ENCODE data around the gene PRR5L.

PRR5L gene

GRCh38 chr11:36436064-36436463 is 140.0 kb downstream of the PRR5L start:
- Histone ChIP-seq H3K4me3 (replicated peaks; ENCODE audit: insufficient read depth, low read length) (no peak overlapping the region), H3K27ac (replicated peaks) (no peak overlapping the region), H3K27me3 (ENCODE audit: insufficient read depth, poor library complexity, severe bottlenecking) (no peaks in the 10 kb centered on the region)
- no peak for DNase-seq (ENCODE audit: low read depth in 1 of 2, low spot score in 1 of 2)
- TF ChIP-seq REST (IDR thresholded peaks at IDR 0.05; ENCODE audit: insufficient replicate concordance, low read depth), result no peak
- TF ChIP-seq CTCF (IDR thresholded peaks at IDR 0.05; ENCODE audit: insufficient read depth, low read length), result no peak
- no peak for TF ChIP-seq GABPA (IDR thresholded peaks at IDR 0.05; ENCODE audit: low read depth)
- no peak for TF ChIP-seq POLR2AphosphoS5 (IDR thresholded peaks at IDR 0.05; ENCODE audit: low read depth)
- no peak for TF ChIP-seq SPI1 (IDR thresholded peaks at IDR 0.05; ENCODE audit: borderline replicate concordance, low read depth)

- no peak overlapping the region for H3K27ac ChIP-seq (replicated peaks)
- TF ChIP-seq SPI1 (IDR thresholded peaks at IDR 0.05; ENCODE audit: borderline replicate concordance, low read depth), result no peak
- H3K27me3 ChIP-seq (ENCODE audit: insufficient read depth, poor library complexity, severe bottlenecking), result no peaks in the 10 kb centered on the region
- DNase-seq (ENCODE audit: low read depth in 1 of 2, low spot score in 1 of 2), result no peak
- H3K4me3 ChIP-seq (replicated peaks; ENCODE audit: insufficient read depth, low read length), result no peak overlapping the region
Observed at GRCh38 chr11:36436589-36436988, 140.5 kb downstream of the PRR5L start.

GRCh38 chr11:36437413-36437812 is 141.3 kb downstream of the PRR5L start:
- no peak for TF ChIP-seq CTCF (IDR thresholded peaks at IDR 0.05; ENCODE audit: insufficient read depth, low read length)
- TF ChIP-seq REST (IDR thresholded peaks at IDR 0.05; ENCODE audit: insufficient replicate concordance, low read depth), result no peak
- no peak for TF ChIP-seq SPI1 (IDR thresholded peaks at IDR 0.05; ENCODE audit: borderline replicate concordance, low read depth)

GRCh38 chr11:36438126-36438525 is 142.0 kb downstream of the PRR5L start:
- no peak overlapping the region for H3K4me3 ChIP-seq (replicated peaks; ENCODE audit: insufficient read depth, low read length)
- no peak overlapping the region for H3K27ac ChIP-seq (replicated peaks)
- H3K27me3 ChIP-seq (ENCODE audit: insufficient read depth, poor library complexity, severe bottlenecking), result no peaks in the 10 kb centered on the region
- TF ChIP-seq SPI1 (IDR thresholded peaks at IDR 0.05; ENCODE audit: borderline replicate concordance, low read depth) (no peak), GABPA (IDR thresholded peaks at IDR 0.05; ENCODE audit: low read depth) (no peak), POLR2AphosphoS5 (IDR thresholded peaks at IDR 0.05; ENCODE audit: low read depth) (no peak), CTCF (IDR thresholded peaks at IDR 0.05; ENCODE audit: insufficient read depth, low read length) (no peak), REST (IDR thresholded peaks at IDR 0.05; ENCODE audit: insufficient replicate concordance, low read depth) (no peak)
- no peak for DNase-seq (ENCODE audit: low read depth in 1 of 2, low spot score in 1 of 2)

More at GRCh38 chr11:36437413-36437812, 141.3 kb downstream of the PRR5L start:
- Histone ChIP-seq H3K4me3 (replicated peaks; ENCODE audit: insufficient read depth, low read length) (no peak overlapping the region), H3K27me3 (ENCODE audit: insufficient read depth, poor library complexity, severe bottlenecking) (no peaks in the 10 kb centered on the region), H3K27ac (replicated peaks) (no peak overlapping the region)
- no peak for DNase-seq (ENCODE audit: low read depth in 1 of 2, low spot score in 1 of 2)
